ENCODE results near the gene CUL1.

DNA sequence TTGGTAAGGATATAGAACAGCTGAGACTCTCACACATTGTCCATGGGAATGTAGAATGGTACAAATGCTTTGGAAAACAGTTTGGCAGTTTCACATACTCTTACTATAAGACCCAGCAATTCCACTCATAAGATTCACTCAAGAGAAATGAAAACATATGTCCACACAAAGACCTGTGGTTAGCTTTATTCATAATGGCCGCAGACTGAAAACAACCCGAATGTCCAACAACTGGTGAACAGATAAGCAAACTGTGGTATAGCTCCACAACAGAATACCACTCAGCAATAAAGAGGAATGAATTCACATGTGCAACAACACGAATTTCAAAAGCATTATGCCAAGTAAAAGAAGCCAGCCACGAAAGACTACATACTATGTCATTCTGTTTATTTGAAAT, 33.5 kb upstream of the CUL1 start:
- TF ChIP-seq EZH2 (IDR thresholded peaks at IDR 0.05) (no peak), POLR2AphosphoS5 (IDR thresholded peaks at IDR 0.05; ENCODE audit: borderline replicate concordance, low read depth, low read length) (no peak), FOXP2 (optimal IDR thresholded peaks at IDR 0.05; ENCODE audit: control extremely low read depth, extremely low read length, insufficient read depth) (no peak)
